Stimulated activated CD8-positive, alpha-beta memory T cell treated with anti-CD3 and anti-CD28 coated beads, Interleukin-4, amount 100 ng/mL, for 4 hours (primary cell): Measurements from ENCODE around the gene TAF6L.
"Not testable (repeated sequence)": the region's sequence is repeated elsewhere in the genome, so short reads cannot be mapped to it uniquely, and the experiment has no call there.

Source experiments
- DNase-seq, 2 donors: peaks; one replicate each; pipeline ENCODE4 v3.0.0-alpha.2; 2020; ENCODE audit warnings: low read depth in 2 of 2, low spot score in 1 of 2

The TAF6L gene

GRCh38 chr11:62805076-62805892, 34.1 kb downstream of the TAF6L start, which contains the start of gene NXF1:
TSS of gene NXF1 (minus strand) at chr11:62805440. CDS start at chr11:62805356, 84 bp downstream.
- peak; percentile 88 to 89 for DNase-seq

- DNase-seq = no peak
Measured at GRCh38 chr11:62805961-62806441, 34.8 kb downstream of the TAF6L start.

GRCh38 chr11:62806611-62807121, 35.5 kb downstream of the TAF6L start:
- no peak for DNase-seq

GRCh38 chr11:62810748-62811147, 39.6 kb downstream of the TAF6L start:
- no peak for DNase-seq

- no peak for DNase-seq
Measured at GRCh38 chr11:62811659-62812058, 40.5 kb downstream of the TAF6L start.

GRCh38 chr11:62816557-62816956, 45.4 kb downstream of the TAF6L start:
- no peak for DNase-seq

GRCh38 chr11:62817129-62817528, 45.9 kb downstream of the TAF6L start:
- no peak for DNase-seq

- no peak for DNase-seq
Measured at GRCh38 chr11:62823677-62824076, 52.5 kb downstream of the TAF6L start.

- DNase-seq = not testable (repeated sequence)
Measured at GRCh38 chr11:62828130-62828529, 56.9 kb downstream of the TAF6L start.

GRCh38 chr11:62830904-62831519, 59.8 kb downstream of the TAF6L start:
- DNase-seq = no peak

GRCh38 chr11:62831520-62832335, 60.5 kb downstream of the TAF6L start, which contains the start of gene STX5:
TSS of gene STX5 (minus strand) at chr11:62832051. CDS start at chr11:62831243, 808 bp downstream.
- DNase-seq = peak; percentile 99 to 100

GRCh38 chr11:62832336-62833234, 61.4 kb downstream of the TAF6L start, which contains the start of gene TEX54:
TSS of gene TEX54 (minus strand) at chr11:62832841.
- no peak for DNase-seq

GRCh38 chr11:62835336-62835735, 64.1 kb downstream of the TAF6L start:
- no peak for DNase-seq
